GM19468 (cell line): ENCODE measurements around the gene CLDN22.
"Not testable (repeated sequence)": the region's sequence is repeated elsewhere in the genome, so short reads cannot be mapped to it uniquely, and the experiment has no call there.

ENCODE experiments used
- ATAC-seq: cut with Tn5 transposase; IDR thresholded peaks from one replicate; pipeline ENCODE4 v1.9.1; 2021; ENCODE audit warnings: mild to moderate bottlenecking, moderate library complexity, moderate number of reproducible peaks; ENCODE audit not compliant: unreplicated experiment; ENCODE audit errors: extremely low read depth

CLDN22 gene

GRCh38 chr4:183324619-183325018 lies 4.5 kb upstream of the CLDN22 start:
- no peak for ATAC-seq

GRCh38 chr4:183324056-183324455 lies 4.0 kb upstream of the CLDN22 start:
- not testable (repeated sequence) for ATAC-seq

- ATAC-seq: no peak
Observed at GRCh38 chr4:183323295-183323694, 3.2 kb upstream of the CLDN22 start.

- no peak for ATAC-seq
Observed at GRCh38 chr4:183322326-183322725, 2.2 kb upstream of the CLDN22 start, which contains the start of gene CLDN24. CLDN24 (minus strand) TSS chr4:183322426; CDS start chr4:183322426, 0 bp downstream.

GRCh38 chr4:183321516-183321915 lies 1.4 kb upstream of the CLDN22 start:
- ATAC-seq: no peak

- ATAC-seq: no peak
Observed at GRCh38 chr4:183321079-183321478, 1.0 kb upstream of the CLDN22 start.

- no peak for ATAC-seq
Observed at GRCh38 chr4:183318656-183319055, 1.4 kb downstream of the CLDN22 start.

GRCh38 chr4:183314806-183315205 lies 5.3 kb downstream of the CLDN22 start:
- no peak for ATAC-seq

- ATAC-seq: no peak
Observed at GRCh38 chr4:183314336-183314735, 5.7 kb downstream of the CLDN22 start.

- ATAC-seq: no peak
Observed at GRCh38 chr4:183312841-183313240, 7.2 kb downstream of the CLDN22 start.

- no peak for ATAC-seq
Observed at GRCh38 chr4:183306811-183307210, 13.3 kb downstream of the CLDN22 start.

GRCh38 chr4:183304538-183304937 lies 15.5 kb downstream of the CLDN22 start:
- no peak for ATAC-seq

- no peak for ATAC-seq
Observed at GRCh38 chr4:183304067-183304466, 16.0 kb downstream of the CLDN22 start.

- no peak for ATAC-seq
Observed at GRCh38 chr4:183303301-183303700, 16.8 kb downstream of the CLDN22 start.

- no peak for ATAC-seq
Observed at GRCh38 chr4:183300655-183301054, 19.4 kb downstream of the CLDN22 start.

GRCh38 chr4:183300070-183300469 lies 20.0 kb downstream of the CLDN22 start:
- no peak for ATAC-seq

- no peak for ATAC-seq
Observed at GRCh38 chr4:183299464-183299863, 20.6 kb downstream of the CLDN22 start.

GRCh38 chr4:183297675-183298074 lies 22.4 kb downstream of the CLDN22 start:
- ATAC-seq: peak; percentile 73

GRCh38 chr4:183295711-183296110 lies 24.4 kb downstream of the CLDN22 start:
- ATAC-seq: no peak

- ATAC-seq: no peak
Observed at GRCh38 chr4:183291070-183291469, 29.0 kb downstream of the CLDN22 start.

- ATAC-seq: no peak
Observed at GRCh38 chr4:183289688-183290087, 30.4 kb downstream of the CLDN22 start.

- ATAC-seq: no peak
Observed at GRCh38 chr4:183288955-183289354, 31.1 kb downstream of the CLDN22 start.

GRCh38 chr4:183287677-183288076 lies 32.4 kb downstream of the CLDN22 start:
- peak; percentile 84 for ATAC-seq
